H9 (cell line): ENCODE data around the gene RASGRP3. TPM values are rescaled to one million over a fixed set of nuclear protein-coding genes. Genes with fewer than 3 reads are reported as not detected.

Experiments
- DNase-seq: peaks from one replicate; pipeline ENCODE4 v3.0.0-alpha.2; 2017
- H2AFZ ChIP-seq: one replicate; pipeline ENCODE4 v1.6.1; 2013; ENCODE audit warnings: mild to moderate bottlenecking, low read length, control low read depth, moderate library complexity
- H2AK5ac ChIP-seq: 2 replicates; pipeline ENCODE4 v1.6.1; 2013; ENCODE audit warnings: low read length, control low read depth, mixed read lengths; ENCODE audit not compliant: insufficient read length
- H2BK120ac ChIP-seq: one replicate; pipeline ENCODE4 v1.6.1; 2013; ENCODE audit warnings: low read depth, mild to moderate bottlenecking, low read length, control low read depth, inconsistent platforms; ENCODE audit not compliant: poor library complexity, severe bottlenecking
- H2BK12ac ChIP-seq: 2 replicates; pipeline ENCODE4 v1.6.1; 2013; ENCODE audit warnings: low read length, control low read depth, mixed read lengths, low read depth; ENCODE audit not compliant: insufficient read length
- H2BK15ac ChIP-seq: 2 replicates; pipeline ENCODE4 v1.6.1; 2013; ENCODE audit warnings: low read depth, low read length, control low read depth
- H2BK20ac ChIP-seq: one replicate; pipeline ENCODE4 v1.6.1; 2013; ENCODE audit warnings: low read depth, mild to moderate bottlenecking, low read length, control low read depth, inconsistent platforms; ENCODE audit not compliant: poor library complexity, severe bottlenecking
- H2BK5ac ChIP-seq: 2 replicates; pipeline ENCODE4 v1.6.1; 2013; ENCODE audit warnings: low read length, control low read depth, mixed read lengths; ENCODE audit not compliant: insufficient read length
- H3K14ac ChIP-seq: 2 replicates; pipeline ENCODE4 v1.6.1; 2013; ENCODE audit warnings: low read length, control low read depth; ENCODE audit not compliant: insufficient read depth
- H3K18ac ChIP-seq: 2 replicates; pipeline ENCODE4 v1.6.1; 2013; ENCODE audit warnings: low read depth, mild to moderate bottlenecking, mixed read lengths, low read length, control low read depth; ENCODE audit not compliant: insufficient read length
- H3K23ac ChIP-seq: 2 replicates; pipeline ENCODE4 v1.6.1; 2013; ENCODE audit warnings: low read length, control low read depth, mixed read lengths, low read depth; ENCODE audit not compliant: insufficient read length
- H3K23me2 ChIP-seq: 2 replicates; pipeline ENCODE4 v1.6.1; 2013; ENCODE audit warnings: low read depth, mild to moderate bottlenecking, mixed read lengths, low read length, control low read depth; ENCODE audit not compliant: insufficient read length, poor library complexity, severe bottlenecking
- H3K27ac ChIP-seq: 2 replicates; pipeline ENCODE4 v1.5.1; 2013; ENCODE audit warnings: low read length, control low read depth, mixed read lengths, low read depth; ENCODE audit not compliant: insufficient read length
- H3K27me3 ChIP-seq: 2 replicates; pipeline ENCODE4 v1.6.1; 2013; ENCODE audit warnings: low read length, control low read depth, inconsistent platforms; ENCODE audit not compliant: insufficient read depth
- H3K4ac ChIP-seq: 2 replicates; pipeline ENCODE4 v1.6.1; 2013; ENCODE audit warnings: low read depth, mild to moderate bottlenecking, control low read depth, inconsistent platforms, low read length, moderate library complexity
- H3K4me1 ChIP-seq: 2 replicates; pipeline ENCODE4 v1.6.1; 2013; ENCODE audit warnings: low read length, control low read depth, inconsistent platforms; ENCODE audit not compliant: insufficient read depth
- H3K4me2 ChIP-seq: 2 replicates; pipeline ENCODE4 v1.6.1; 2013; ENCODE audit warnings: low read length, control low read depth, mixed read lengths; ENCODE audit not compliant: insufficient read length, insufficient read depth
- H3K56ac ChIP-seq: 2 replicates; pipeline ENCODE4 v1.6.1; 2013; ENCODE audit warnings: low read depth, mild to moderate bottlenecking, mixed read lengths, low read length, control low read depth; ENCODE audit not compliant: insufficient read length
- H3K79me1 ChIP-seq: 2 replicates; pipeline ENCODE4 v1.6.1; 2013; ENCODE audit warnings: low read depth, mild to moderate bottlenecking, moderate library complexity, low read length, control low read depth, inconsistent platforms; ENCODE audit not compliant: insufficient read depth, poor library complexity, severe bottlenecking
- H3K79me2 ChIP-seq: 2 replicates; pipeline ENCODE4 v1.6.1; 2013; ENCODE audit warnings: low read length, control low read depth, inconsistent platforms; ENCODE audit not compliant: insufficient read depth
- H3K9ac ChIP-seq: 2 replicates; pipeline ENCODE4 v1.6.1; 2013; ENCODE audit warnings: low read length, control low read depth, mixed read lengths; ENCODE audit not compliant: insufficient read length; ENCODE audit errors: extremely low read depth
- H3K9me3 ChIP-seq: one replicate; pipeline ENCODE4 v1.6.1; 2013; ENCODE audit warnings: low read depth, low read length, inconsistent platforms; ENCODE audit not compliant: control insufficient read depth
- H3T11ph ChIP-seq: one replicate; pipeline ENCODE4 v1.6.1; 2013; ENCODE audit warnings: mild to moderate bottlenecking, low read length, control low read depth, inconsistent platforms
- H4K20me1 ChIP-seq: one replicate; pipeline ENCODE4 v1.6.1; 2013; ENCODE audit not compliant: control insufficient read depth, insufficient read length, insufficient read depth
- H4K5ac ChIP-seq: 2 replicates; pipeline ENCODE4 v1.6.1; 2013; ENCODE audit warnings: low read depth, mild to moderate bottlenecking, mixed read lengths, low read length, control low read depth; ENCODE audit not compliant: insufficient read length
- H4K8ac ChIP-seq: replicated peaks from 2 replicates; pipeline ENCODE4 v1.6.1; 2013; ENCODE audit warnings: low read length, control low read depth, mixed read lengths, low read depth; ENCODE audit not compliant: insufficient read length
- H4K91ac ChIP-seq: 2 replicates; pipeline ENCODE4 v1.6.1; 2013; ENCODE audit warnings: low read depth, mild to moderate bottlenecking, moderate library complexity, mixed read lengths, low read length, control low read depth; ENCODE audit not compliant: insufficient read length
- H3K27ac Mint-ChIP-seq, 3 experiments: 2 replicates in 2 of 3; 3 replicates in 1 of 3; pipeline ENCODE4 v1.8.0; 2020 to 2021; ENCODE audit warnings: mixed read lengths in 3 of 3, mild to moderate bottlenecking in 1 of 3, moderate library complexity in 1 of 3
- H3K27me3 Mint-ChIP-seq: 2 replicates; pipeline ENCODE4 v1.8.0; 2021; ENCODE audit warnings: low read depth, mild to moderate bottlenecking, moderate library complexity, mixed read lengths
- H3K36me3 Mint-ChIP-seq, 3 experiments: 2 replicates in 2 of 3; 3 replicates in 1 of 3; pipeline ENCODE4 v1.8.0; 2020 to 2021; ENCODE audit warnings: low read depth in 3 of 3, mixed read lengths in 3 of 3; ENCODE audit not compliant: insufficient read depth in 1 of 3
- H3K4me1 Mint-ChIP-seq, 2 experiments: 2 replicates each; pipeline ENCODE4 v1.8.0; 2020; ENCODE audit warnings: mixed read lengths in 2 of 2
- H3K4me3 Mint-ChIP-seq, 2 experiments: 2 replicates in 1 of 2; 3 replicates in 1 of 2; pipeline ENCODE4 v1.8.0; 2020 to 2021; ENCODE audit warnings: mild to moderate bottlenecking in 2 of 2, mixed read lengths in 2 of 2, moderate library complexity in 1 of 2
- H3K9me3 Mint-ChIP-seq, 2 experiments: 2 replicates in 1 of 2; 3 replicates in 1 of 2; pipeline ENCODE4 v1.8.0; 2020; ENCODE audit warnings: mild to moderate bottlenecking in 2 of 2, mixed read lengths in 2 of 2, moderate library complexity in 1 of 2
- WGBS: extraction: QIAGEN DNeasy Blood & Tissue Kit; methylation state at CpG from one replicate; pipeline ENCODE4 v1.1.7; 2013; ENCODE audit warnings: missing lambda C conversion rate, low lambda C conversion rate, mixed read lengths; ENCODE audit not compliant: insufficient read length; ENCODE audit errors: extremely low coverage; 5-methylcytosine and 5-hydroxymethylcytosine counted together
- total RNA-seq: library from RNA; stranded (reverse); gene quantifications from 2 replicates; pipeline ENCODE4 v1.2.1, GENCODE V29; 2021
- TF ChIP-seq, protein P1 (sequence below): fragments of 200-600 bp; sonication (generic); conservative IDR thresholded peaks from 3 replicates; pipeline ENCODE4 v1.8.0; 2021; ENCODE audit warnings: antibody characterized with exemption, mild to moderate bottlenecking

The RASGRP3 gene
- total RNA-seq, 1 experiment from 2014 or later = not detected

GRCh38 chr2:33488715-33489540 is 12.5 kb downstream of the RASGRP3 start:
- no peak overlapping the region for H2BK12ac ChIP-seq
- H3K79me2 ChIP-seq = no peaks in the 10 kb centered on the region
- 0 out of 4 replicates have a peak, but pooled peaks cover 0 to 3% of the 10 kb centered on the region in 2 experiments for H3K4me1 Mint-ChIP-seq
- no peak overlapping the region for H3K23ac ChIP-seq
- H4K91ac ChIP-seq = no peak overlapping the region
- no peak for DNase-seq
- H3K23me2 ChIP-seq = no peaks in the 10 kb centered on the region
- WGBS = no CpG with 5 or more reads among the region's 8 CpGs
- H3K4me2 ChIP-seq = no peak overlapping the region
- no peak overlapping the region for H2BK20ac ChIP-seq
- no peak overlapping the region for H2BK15ac ChIP-seq
- H3K27me3 Mint-ChIP-seq = no peaks in the 10 kb centered on the region
- no peak overlapping the region for H4K8ac ChIP-seq
- H3K9me3 Mint-ChIP-seq = peaks cover 2 to 6% of the 10 kb centered on the region in 2 experiments
- no peaks in the 10 kb centered on the region for H4K20me1 ChIP-seq
- H4K5ac ChIP-seq = no peak overlapping the region
- H3K18ac ChIP-seq = no peak overlapping the region
- no peaks in the 10 kb centered on the region for H3K4me1 ChIP-seq
- no peak overlapping the region for H3K9ac ChIP-seq
- no peak overlapping the region for H3K4me3 Mint-ChIP-seq
- no peak overlapping the region for H2AFZ ChIP-seq
- no peaks in the 10 kb centered on the region for H3K79me1 ChIP-seq
- TF ChIP-seq, protein P1, sequence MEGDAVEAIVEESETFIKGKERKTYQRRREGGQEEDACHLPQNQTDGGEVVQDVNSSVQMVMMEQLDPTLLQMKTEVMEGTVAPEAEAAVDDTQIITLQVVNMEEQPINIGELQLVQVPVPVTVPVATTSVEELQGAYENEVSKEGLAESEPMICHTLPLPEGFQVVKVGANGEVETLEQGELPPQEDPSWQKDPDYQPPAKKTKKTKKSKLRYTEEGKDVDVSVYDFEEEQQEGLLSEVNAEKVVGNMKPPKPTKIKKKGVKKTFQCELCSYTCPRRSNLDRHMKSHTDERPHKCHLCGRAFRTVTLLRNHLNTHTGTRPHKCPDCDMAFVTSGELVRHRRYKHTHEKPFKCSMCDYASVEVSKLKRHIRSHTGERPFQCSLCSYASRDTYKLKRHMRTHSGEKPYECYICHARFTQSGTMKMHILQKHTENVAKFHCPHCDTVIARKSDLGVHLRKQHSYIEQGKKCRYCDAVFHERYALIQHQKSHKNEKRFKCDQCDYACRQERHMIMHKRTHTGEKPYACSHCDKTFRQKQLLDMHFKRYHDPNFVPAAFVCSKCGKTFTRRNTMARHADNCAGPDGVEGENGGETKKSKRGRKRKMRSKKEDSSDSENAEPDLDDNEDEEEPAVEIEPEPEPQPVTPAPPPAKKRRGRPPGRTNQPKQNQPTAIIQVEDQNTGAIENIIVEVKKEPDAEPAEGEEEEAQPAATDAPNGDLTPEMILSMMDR = no peak
- H3K27ac ChIP-seq = no peak overlapping the region
- H3K27ac Mint-ChIP-seq = no peak overlapping the region
- H3K14ac ChIP-seq = no peak overlapping the region
- H3K9me3 ChIP-seq = no peaks in the 10 kb centered on the region
- H3K4ac ChIP-seq = no peak overlapping the region
- no peak overlapping the region for H2BK120ac ChIP-seq
- no peaks in the 10 kb centered on the region for H3K27me3 ChIP-seq
- H3T11ph ChIP-seq = no peak overlapping the region
- H2AK5ac ChIP-seq = no peak overlapping the region
- H3K36me3 Mint-ChIP-seq = peaks cover 0 to 9% (median 7%) of the 10 kb centered on the region in 3 experiments; a peak in 2 of 7 replicates
- H3K56ac ChIP-seq = no peak overlapping the region
- H2BK5ac ChIP-seq = no peak overlapping the region
